Measurements from ENCODE around the gene MTF1.

Gene MTF1

GRCh38 chr1:37828410-37829074 lies 30.9 kb downstream of the MTF1 start:
- DNase-seq (ENCODE audit: low spot score), result no peak

- no peak for DNase-seq (ENCODE audit: low spot score)
Observed at GRCh38 chr1:37825506-37825905, 33.9 kb downstream of the MTF1 start.

- DNase-seq (ENCODE audit: low spot score), result no peak
Observed at GRCh38 chr1:37824001-37824400, 35.4 kb downstream of the MTF1 start.

- no peak for DNase-seq (ENCODE audit: low spot score)
Observed at GRCh38 chr1:37822906-37823815, 36.2 kb downstream of the MTF1 start.

GRCh38 chr1:37821481-37821880 lies 37.9 kb downstream of the MTF1 start:
- DNase-seq (ENCODE audit: low spot score), result no peak

GRCh38 chr1:37817481-37817880 lies 41.9 kb downstream of the MTF1 start:
- DNase-seq (ENCODE audit: low spot score), result no peak

GRCh38 chr1:37814252-37814651 lies 45.1 kb downstream of the MTF1 start:
- DNase-seq (ENCODE audit: low spot score), result no peak

GRCh38 chr1:37813529-37814145 lies 45.8 kb downstream of the MTF1 start:
- no peak for DNase-seq (ENCODE audit: low spot score)

- peak; percentile 77 for DNase-seq (ENCODE audit: low spot score)
Observed at GRCh38 chr1:37811027-37811655, 48.3 kb downstream of the MTF1 start.

- DNase-seq (ENCODE audit: low spot score), result no peak
Observed at GRCh38 chr1:37809942-37810341, 49.5 kb downstream of the MTF1 start.

- DNase-seq (ENCODE audit: low spot score), result peak; percentile 60
Observed at GRCh38 chr1:37808369-37809319, 50.7 kb downstream of the MTF1 start.

GRCh38 chr1:37807555-37808368 lies 51.6 kb downstream of the MTF1 start, which contains the start of the genes C1orf122 and YRDC:
TSS of gene C1orf122 (plus strand) at chr1:37807790. CDS start at chr1:37808405, 615 bp downstream.
TSS of gene YRDC (minus strand) at chr1:37808208. CDS start at chr1:37808180, 28 bp downstream.
- DNase-seq (ENCODE audit: low spot score), result peak; percentile 93

GRCh38 chr1:37807220-37807554 lies 52.2 kb downstream of the MTF1 start:
- DNase-seq (ENCODE audit: low spot score), result no peak

GRCh38 chr1:37802439-37802838 lies 57.0 kb downstream of the MTF1 start:
- no peak for DNase-seq (ENCODE audit: low spot score)

- no peak for DNase-seq (ENCODE audit: low spot score)
Observed at GRCh38 chr1:37797750-37798345, 61.5 kb downstream of the MTF1 start.

- no peak for DNase-seq (ENCODE audit: low spot score)
Observed at GRCh38 chr1:37795340-37796125, 63.9 kb downstream of the MTF1 start.

- no peak for DNase-seq (ENCODE audit: low spot score)
Observed at GRCh38 chr1:37794372-37795339, 64.7 kb downstream of the MTF1 start.
